Dermis microvascular lymphatic vessel endothelial cell (primary cell): Measurements from ENCODE around the gene SLC25A21. TPM values are rescaled to one million over a fixed set of nuclear protein-coding genes. Genes with fewer than 3 reads are reported as not detected.
A peak's percentile ranks its signal among the peaks of the same experiment; 100 is the strongest.
"Not testable (repeated sequence)": the region's sequence is repeated elsewhere in the genome, so short reads cannot be mapped to it uniquely, and the experiment has no call there.

ENCODE experiments used
- DNase-seq, 2 donors: peaks; one replicate each; pipeline versions ENCODE4 v3.0.0 to v3.0.0-alpha.2; 2010; ENCODE audit warnings: low read depth in 2 of 2
- total RNA-seq: library from RNA; depleted of rRNA; stranded (reverse); fragments of >200 nt; gene quantifications from 2 replicates; pipeline ENCODE4 v1.2.1, GENCODE V29; 2014

Gene SLC25A21
- total RNA-seq, 1 donor from 2014 or later, result 1.0 TPM

DNA sequence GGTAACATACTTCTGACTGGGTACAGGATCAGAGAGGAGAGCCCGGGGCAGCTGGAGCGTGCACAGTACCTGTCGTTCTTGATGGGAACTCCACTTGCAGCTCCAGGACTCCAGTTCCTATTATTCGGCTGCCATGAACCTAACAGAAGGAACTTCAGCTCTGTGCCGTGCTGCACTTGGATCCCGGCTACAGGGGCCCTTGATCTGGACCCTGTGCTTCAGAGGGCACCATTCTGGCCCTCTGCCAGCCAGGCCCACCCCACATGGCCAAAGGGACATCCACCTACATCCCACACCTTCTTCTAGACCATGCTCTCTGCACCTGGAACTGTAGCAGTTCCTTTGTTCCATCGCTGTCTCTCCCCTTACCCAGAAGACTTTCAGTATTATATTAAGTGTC, 452.6 kb downstream of the SLC25A21 start:
- no peak for DNase-seq

DNA sequence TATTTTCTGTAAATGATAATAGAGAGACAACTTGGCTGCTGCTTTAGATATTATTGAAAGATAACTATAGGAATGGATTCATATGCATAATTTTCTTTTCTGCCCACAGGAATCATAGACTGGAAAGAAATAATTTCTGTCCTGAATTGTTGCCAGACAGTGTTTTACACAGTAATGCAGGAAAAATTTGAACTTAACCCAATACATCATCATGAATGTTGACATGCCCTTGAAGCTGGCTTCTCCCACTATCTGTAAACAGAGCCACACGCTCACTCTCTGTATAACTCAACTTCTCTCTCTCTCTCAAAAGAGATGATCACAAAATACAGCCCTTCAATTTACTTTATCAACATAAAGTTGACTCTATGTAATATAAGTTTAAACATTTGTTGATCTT, 454.2 kb downstream of the SLC25A21 start:
- DNase-seq, result no peak

DNA sequence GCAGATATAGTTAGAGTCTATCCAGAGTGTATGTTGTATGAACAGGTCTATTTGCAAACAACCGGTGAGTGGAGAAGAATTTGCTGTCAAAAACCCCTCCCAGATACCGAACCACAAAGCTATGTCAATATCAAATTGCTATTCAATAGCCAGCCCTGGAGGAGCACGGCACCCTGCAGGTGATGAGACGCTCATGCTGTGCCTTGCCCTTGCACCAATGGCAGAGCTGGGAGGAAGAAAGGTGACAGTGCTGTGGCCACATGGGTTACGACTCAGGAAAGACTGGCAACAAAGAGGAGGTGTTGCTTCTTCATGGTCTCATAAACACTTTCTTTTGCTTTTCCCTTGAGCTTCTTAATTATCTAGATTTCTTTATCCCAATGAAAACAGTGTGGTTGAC, 455.0 kb downstream of the SLC25A21 start:
- no peak for DNase-seq

DNA sequence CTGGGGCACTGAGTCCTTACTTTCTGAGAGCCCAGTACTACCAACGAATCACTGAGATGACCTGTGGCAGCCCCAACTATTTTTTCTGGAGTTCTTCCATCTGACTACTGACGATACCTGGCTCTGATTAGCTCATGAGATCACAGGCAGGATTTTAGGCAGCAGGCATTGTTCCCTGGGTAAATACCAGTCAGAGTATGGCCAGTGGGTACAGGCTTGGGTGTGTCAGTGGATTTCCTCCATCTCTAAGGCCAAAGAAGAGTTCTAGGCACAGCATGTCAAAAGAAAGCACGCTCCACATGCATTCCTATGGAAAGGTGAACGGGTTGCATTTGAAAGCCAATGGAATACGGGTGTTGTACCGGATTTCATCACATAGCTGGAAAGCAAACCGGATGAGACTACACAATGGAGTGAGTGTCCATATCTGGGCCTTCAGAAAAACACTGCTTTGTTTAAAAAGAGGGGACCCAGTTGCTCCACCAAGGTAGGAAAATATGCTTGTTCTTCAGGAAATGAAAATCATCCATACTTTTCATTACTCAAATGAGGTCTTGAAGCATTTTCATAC, 455.7 kb downstream of the SLC25A21 start:
- peak in 1 of 2 donors; percentile 43 for DNase-seq

DNA sequence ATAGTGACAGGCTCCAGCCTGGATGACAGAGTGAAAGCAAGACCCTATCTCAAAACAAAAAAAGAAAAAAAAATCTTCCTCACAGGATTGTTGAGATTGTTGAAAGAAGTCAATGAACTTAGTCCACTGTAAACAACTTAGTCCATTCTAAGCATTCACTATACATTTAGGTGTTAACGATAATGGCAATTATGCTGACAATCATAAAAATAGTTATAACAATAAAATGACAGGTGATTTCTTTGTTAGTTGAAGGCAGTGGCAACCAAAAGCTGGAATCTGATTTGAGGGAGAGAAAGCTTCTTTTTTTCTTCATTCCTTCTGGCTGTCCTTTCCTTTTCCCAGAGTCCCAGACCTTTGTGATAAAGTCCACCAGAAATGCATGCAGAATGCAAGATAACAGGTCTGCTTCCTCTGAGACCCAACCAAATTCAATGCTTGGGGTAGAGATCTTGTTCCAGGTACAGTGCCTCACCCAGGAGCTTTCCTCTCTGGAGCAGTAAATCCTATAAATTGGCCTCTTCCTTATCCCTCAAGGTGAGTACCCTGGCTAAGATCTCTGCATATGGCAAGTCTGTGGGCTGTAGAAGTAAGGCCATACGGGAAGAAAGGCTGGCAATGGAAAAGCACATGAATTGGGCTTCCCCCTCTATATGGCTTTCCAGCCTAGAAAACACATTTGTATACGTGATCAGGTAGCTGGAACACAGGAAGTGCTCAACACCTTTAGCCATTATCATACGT, 458.3 kb downstream of the SLC25A21 start:
- DNase-seq, result no peak

DNA sequence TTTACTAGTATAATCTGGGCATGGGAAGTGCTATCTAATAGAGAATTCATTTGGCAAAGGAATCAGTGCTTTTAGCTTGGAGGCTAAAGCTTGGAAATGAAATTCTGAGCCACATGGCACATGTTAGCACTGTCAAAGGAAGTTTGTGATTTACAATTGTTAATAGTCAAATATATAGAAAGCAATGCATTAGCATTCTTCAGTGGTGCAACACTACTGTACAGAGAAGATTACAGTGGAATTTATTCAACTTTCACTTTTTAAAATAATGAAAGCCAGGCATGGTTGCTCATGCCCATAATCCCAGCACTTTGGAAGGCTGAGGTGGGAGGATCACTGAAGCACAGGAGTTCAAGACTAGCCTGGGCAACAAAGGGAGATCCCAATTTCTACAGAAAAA, 464.8 kb downstream of the SLC25A21 start:
- no peak for DNase-seq

DNA sequence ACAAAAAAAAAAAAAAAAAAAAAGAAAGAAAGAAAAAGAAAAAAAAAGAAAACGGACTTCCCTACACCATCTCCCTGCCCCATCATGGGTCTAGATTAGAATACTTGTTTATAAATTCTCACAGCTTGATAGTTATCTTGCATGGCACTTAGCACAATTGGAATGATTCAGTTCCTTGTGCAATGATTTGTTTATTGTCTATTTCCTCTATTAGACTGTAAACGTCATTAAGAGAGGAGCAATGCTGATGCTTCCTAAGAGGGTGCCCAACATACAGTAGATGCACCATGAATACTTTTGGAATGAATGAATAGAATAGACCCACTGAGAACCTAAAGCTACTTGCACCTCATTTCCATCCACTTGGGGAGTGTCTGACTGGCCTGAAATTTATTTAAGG, 469.9 kb downstream of the SLC25A21 start:
- DNase-seq, result no peak

DNA sequence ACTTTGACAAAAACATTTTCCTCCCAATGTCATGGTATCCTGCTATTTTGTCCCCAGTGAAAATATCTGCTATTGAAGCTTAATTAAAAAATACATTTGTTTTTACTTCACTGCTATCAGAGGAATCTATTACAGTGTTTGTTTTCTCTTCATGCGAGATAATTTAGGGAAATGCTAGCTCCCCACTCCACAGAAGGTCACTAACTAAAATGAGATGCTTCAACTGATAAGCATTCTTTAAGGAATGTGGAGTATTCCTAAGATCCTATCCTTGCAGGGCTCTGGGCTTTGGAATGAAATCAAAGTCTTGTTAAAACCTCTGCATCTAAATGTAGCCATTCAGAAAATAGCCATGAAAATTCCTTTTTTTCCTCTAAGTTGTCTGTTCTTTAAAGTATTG, 471.3 kb downstream of the SLC25A21 start:
- DNase-seq, result no peak

DNA sequence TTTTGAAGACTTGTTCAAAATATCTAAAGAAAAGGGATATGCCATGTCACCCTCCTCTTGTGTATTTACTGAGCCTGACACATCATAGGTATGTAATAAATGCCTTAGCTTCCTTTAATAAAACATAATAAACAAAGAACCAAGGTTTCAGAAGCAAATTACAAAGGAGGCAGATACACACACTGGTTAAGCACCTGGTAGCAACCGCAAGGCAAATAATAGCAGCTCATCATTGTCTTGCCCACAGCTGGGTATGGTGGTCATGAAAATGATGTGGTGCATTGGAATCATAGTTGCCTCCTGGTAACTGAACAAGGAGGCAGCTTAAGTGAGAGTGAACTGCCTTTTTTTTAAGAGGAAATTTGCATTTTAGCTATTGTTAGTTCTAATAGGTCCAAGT, 471.8 kb downstream of the SLC25A21 start:
- no peak for DNase-seq

DNA sequence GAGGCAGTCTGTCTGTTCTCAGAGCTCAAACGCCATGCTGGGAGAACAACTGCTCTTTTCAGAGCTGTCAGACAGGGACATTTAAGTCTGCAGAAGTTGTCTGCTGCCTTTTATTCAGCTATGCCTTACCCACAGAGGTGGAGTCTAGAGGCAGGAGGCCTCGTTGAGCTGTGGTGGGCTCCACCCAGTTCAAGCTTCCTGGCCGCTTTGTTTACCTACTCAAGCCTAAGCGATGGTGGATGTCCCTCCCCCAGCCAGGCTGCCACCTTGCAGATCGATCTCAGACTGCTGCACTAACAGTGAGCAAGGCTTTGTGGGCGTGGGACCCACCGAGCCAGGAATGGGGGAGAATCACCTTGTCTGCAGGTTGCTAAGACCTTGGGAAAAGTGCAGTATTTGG, 473.0 kb downstream of the SLC25A21 start:
- not testable (repeated sequence) for DNase-seq

DNA sequence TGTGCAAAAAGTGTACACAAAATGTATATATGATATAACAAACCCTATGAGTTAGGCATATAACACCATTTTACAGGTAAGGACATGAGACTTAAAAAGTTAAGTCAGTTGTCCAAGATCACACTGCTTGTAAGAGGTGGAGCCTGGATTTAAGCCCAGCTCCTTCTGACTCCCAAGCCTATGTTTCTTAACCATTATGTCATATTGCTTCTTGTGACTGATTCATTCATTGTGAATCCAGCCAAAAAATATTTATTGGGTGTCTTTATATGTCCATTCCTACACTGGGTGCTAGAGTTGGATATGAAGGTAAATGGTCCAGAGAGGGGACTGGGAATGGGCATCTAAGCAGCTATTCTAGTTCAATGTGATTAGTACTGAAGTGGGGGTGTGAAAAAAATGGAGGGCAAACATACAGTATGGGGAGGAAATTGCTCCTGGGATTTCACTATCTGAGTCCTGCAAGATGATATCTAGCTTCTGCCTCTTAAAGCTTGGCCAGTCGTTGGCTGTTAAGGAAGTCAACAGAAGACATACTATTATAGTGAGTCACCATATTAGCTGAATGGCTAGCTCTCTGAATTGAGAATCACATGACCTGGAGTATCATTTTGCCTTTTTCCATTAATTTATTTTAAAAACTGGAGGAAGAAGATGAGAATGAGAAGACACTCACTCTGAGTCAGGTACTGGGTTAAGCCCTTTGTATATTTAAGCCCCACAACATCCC, 481.9 kb downstream of the SLC25A21 start:
- DNase-seq, result no peak

DNA sequence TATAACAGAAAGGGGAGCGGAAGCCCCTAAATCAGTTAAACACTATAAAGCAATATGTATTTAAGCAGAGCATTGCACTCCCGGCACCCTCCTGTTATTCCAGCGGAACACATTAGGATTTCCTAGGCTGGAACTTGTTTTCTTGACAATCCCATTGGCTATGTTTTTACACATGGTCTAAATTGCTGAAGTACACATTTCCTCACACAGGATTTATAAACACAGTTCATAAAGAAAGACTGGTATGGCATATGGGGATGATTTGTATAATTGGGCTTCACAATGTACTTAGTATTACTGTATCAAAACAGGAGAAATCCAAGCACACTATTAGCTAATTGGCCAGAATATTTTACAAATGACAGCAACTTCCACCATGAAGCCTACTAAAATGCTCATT, 487.5 kb downstream of the SLC25A21 start:
- DNase-seq, result no peak

DNA sequence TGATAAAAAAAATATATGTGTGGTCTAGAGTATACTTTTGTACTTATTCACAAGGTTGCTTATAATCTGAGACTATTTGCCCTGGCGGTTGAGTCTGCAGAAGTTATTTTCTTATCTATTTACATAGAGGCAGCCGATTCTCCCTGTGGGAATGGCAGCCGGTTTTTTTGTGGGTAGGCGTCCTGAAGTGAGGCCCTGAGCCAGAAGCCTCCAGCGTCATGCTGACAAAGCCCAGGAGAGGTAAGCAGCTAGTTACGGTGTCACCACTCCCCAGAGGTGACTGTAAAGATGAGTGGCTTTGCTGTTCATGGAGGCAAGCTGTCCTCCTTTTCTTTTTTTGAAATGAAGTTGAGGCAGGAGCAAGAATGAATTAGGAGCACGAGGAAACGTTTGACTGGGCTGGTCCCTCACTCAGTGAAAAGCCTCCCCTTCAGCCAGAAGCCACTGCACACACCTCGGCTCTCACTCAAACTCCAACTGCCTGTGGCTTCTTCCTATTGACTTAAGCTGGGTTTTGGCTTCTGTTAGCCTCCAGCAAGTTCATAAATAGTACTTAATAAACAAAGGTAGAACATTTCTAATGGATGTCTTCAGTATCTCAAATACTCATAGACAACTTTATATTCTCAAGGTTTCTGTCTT, 489.2 kb downstream of the SLC25A21 start:
- no peak for DNase-seq

DNA sequence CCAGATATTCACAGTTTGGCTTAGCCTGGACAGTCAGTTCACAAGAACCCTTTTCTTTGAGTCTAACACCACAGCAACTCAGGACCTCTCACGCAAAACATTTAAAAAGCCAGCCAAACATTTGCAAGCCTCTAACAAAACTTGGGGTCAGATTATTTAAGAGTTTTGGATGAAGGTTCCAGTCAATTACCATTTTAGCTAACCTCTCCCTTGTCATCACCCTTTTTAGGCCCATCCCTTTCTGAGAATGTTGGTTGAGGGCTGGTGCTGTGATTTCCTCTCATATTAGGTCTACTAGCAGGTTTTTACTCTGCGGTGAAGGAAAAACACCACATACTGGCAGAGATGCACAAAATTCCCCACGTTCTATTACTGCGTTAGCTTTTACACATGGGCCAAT, 490.1 kb downstream of the SLC25A21 start:
- no peak for DNase-seq

DNA sequence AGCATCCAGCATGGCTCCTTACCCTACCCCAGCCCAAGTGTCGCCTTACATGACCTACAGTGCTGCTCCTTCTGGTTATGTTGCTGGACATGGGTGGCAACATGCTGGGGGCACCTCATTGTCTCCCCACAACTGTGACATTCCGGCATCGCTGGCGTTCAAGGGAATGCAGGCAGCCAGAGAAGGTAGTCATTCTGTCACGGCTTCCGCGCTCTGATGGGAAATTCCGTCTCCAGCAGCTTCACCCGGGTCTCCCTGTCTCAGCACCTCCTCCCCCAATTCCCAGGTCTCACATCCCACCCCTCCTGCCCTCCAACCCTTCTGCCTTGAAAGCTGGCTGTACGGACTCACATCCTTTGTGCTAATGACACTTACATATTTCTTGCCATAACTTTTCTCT, 496.2 kb downstream of the SLC25A21 start:
- no peak for DNase-seq

DNA sequence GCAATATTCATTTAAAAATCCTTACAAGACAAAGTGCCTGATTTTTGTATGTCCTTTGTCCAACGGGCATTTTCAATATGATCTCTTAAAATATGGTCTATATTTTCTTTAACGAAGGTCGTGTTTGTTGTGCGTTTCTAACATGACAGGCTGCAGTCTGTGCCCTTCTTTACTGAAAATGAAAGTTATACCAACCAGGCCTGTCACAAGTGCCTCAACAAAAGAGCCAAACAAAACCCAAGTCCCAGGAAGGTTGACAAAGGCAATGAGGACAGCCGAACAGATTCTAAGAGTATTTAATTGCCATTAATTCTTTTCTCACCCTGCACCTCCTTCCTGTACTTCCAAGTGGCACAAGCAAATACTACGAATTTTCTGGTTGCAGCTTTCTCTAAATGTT, 496.8 kb downstream of the SLC25A21 start:
- no peak for DNase-seq

DNA sequence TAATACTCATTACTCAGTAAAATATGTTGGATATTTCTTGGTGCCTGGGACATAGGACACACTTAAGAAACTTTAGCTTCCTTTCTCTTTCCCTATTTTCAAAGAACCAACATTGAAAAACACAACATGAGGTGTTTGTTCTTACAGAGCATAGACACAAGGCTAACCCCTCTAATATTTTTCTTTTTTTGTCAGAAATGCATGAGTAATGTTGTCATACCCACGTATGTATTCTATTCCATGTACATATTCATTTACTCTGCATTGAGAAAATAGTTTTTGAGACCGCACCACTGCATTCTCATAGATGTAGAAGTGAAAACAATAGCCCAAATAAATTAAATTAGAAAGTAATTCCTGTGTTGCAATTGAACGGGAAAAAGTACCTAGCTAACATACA, 497.7 kb downstream of the SLC25A21 start:
- DNase-seq, result no peak

DNA sequence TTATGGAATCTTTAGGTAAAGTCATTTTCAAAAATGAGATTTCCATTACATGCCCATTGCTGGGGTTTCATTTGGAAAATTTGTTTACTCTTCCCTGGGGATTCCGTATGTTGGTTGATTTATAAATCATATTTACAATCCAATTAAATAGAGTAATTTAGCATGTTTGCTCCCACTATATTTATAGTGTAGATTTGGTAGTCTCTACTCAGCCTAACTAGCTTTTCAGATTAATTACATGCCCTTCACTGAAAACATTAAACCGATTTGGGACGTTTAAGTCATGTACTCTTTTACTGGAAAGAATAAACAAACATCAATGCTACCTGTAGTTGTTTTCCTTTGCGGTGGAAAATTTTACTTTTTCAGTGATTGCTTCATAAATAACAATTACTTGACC, 500.3 kb downstream of the SLC25A21 start:
- DNase-seq, result no peak

DNA sequence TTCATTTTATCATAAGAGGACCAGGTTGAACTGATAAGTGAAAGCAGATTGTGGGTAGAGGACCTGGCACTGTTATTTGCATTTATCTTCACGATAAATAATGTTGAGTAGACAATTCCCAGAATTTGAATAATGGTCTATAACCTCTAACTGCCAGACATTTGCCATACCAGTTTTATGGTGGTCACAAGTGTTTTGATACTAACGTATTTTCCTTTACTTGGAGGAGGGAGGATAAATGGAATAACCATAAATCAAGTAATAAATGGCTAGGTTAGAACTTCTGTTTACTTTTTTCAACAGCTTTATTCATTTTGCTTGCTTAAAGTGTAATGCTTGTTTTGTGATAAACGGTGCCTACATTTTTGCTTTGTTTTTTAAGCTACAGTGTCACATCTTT, 501.3 kb downstream of the SLC25A21 start:
- DNase-seq, result no peak

DNA sequence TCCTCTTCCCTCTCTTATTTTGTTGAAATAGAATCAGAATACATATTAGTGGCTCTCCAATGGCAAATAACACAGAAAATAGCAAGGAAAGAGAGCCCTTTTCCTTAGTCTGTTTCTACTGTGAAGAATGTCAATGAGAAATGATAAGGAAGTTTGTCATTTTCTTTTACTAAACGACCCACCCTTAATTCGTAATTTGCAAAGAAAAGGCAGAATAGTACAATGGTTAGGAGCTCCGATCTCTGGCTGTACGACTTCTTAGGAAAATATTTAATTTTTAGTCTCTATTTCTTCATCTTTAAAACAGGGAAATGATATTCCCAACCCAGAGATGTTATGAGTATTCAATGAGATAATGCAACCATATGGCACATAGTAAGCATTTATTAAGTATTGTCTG, 504.7 kb downstream of the SLC25A21 start:
- no peak for DNase-seq

DNA sequence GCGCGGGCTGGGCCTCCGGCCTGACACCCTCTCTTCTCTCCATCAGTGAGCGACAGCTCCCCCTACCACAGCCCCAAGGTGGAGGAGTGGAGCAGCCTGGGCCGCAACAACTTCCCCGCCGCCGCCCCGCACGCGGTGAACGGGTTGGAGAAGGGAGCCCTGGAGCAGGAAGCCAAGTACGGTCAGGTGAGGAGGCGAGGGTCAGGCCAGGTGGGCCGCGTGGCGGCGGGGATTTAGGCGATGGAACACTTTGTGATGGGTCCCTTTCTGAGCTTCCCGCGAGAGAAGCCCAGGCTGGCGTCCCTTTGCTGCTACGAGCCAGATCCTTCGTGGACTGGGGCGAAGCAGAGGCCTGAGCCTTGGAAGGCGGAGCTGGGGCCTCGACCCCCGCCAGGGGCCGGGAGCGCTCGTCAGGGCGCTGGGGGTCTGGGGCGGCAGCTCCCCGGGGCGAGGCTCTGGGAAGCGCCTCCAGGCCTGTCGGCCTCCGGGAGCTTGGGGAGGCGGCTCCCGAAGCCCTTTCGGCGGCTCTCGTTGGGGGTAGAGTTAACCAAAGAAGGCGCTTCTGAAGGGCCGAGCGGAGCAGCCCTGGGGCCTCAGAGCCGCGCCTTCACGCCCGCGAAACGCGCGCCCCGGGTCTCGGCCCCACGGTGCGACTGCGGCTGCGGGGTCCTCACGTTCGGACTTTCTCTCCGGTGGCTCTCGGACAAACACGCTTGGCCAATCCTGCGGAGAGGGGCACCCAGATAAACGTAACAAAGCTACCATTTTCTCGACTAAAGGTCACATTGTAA, 505.8 kb downstream of the SLC25A21 start:
- DNase-seq, result no peak
